Vagina (tissue), 2 donors: Measurements from ENCODE around the gene UBE2E2.

Experiments used
- CTCF ChIP-seq, 3 experiments: fragments of 450-650 bp in 2 of 3; fragments of 200-600 bp in 1 of 3; sonication (generic) in 1 of 3; IDR thresholded peaks; one replicate each; pipeline ENCODE4 v1.5.1; 2017 to 2019; ENCODE audit warnings: antibody characterized with exemption in 3 of 3, mild to moderate bottlenecking in 2 of 3, moderate library complexity in 2 of 3
- POLR2AphosphoS5 ChIP-seq, 2 donors: sonication (generic); formaldehyde crosslinking; IDR thresholded peaks; one replicate each; pipeline ENCODE4 v1.9.0; 2017; ENCODE audit warnings: antibody characterized with exemption in 2 of 2, mild to moderate bottlenecking in 2 of 2, low read depth in 1 of 2; ENCODE audit not compliant: insufficient read depth in 1 of 2

- no peak for TF ChIP-seq CTCF (IDR thresholded peaks at IDR 0.05)
- TF ChIP-seq POLR2AphosphoS5 (IDR thresholded peaks at IDR 0.05; ENCODE audit: insufficient read depth in 1 of 2, low read depth in 1 of 2), result no peak
Measured at GRCh38 chr3:23440416-23441294, 237.5 kb downstream of the UBE2E2 start.
